ENCODE measurements around the gene CD24.

Gene CD24

GRCh38 chr6:106977246-106977645, 2.7 kb upstream of the CD24 start:
- H3K4me3 ChIP-seq (ENCODE audit: low read depth, low read length): no peak overlapping the region
- CTCF ChIA-PET: interaction anchor here (0.6 to 2.2 kb wide), 15 partner anchors 20 to 742 kb away, joined by 3 to 18 read pairs (median 4); no protein-coding TSS in a partner anchor
- POLR2A ChIA-PET: no interaction called here
- H3K36me3 ChIP-seq (ENCODE audit: control insufficient read depth in 2 of 2, insufficient read depth in 1 of 2, low read length in 2 of 2): no peaks in the 10 kb centered on the region
- TF ChIP-seq ZNF341 (tag by site-specific recombination; IDR thresholded peaks at IDR 0.05; ENCODE audit: low read depth): no peak
- TF ChIP-seq SCRT1 (tag by site-specific recombination; IDR thresholded peaks at IDR 0.05; ENCODE audit: borderline replicate concordance): no peak
- H3K4me1 ChIP-seq (ENCODE audit: control insufficient read depth, insufficient read depth, low read length): no peaks in the 10 kb centered on the region
- no peak overlapping the region for H3K27ac ChIP-seq (ENCODE audit: extremely low read depth, low read depth, low read length)
- no peaks in the 10 kb centered on the region for H3K9me3 ChIP-seq (ENCODE audit: control insufficient read depth, insufficient read depth, low read depth, low read length)

GRCh38 chr6:106976270-106976669, 1.7 kb upstream of the CD24 start:
- Histone ChIP-seq H3K4me1 (ENCODE audit: control insufficient read depth, insufficient read depth, low read length) (no peaks in the 10 kb centered on the region), H3K4me3 (ENCODE audit: low read depth, low read length) (no peak overlapping the region), H3K9me3 (ENCODE audit: control insufficient read depth, insufficient read depth, low read depth, low read length) (no peaks in the 10 kb centered on the region), H3K27ac (ENCODE audit: extremely low read depth, low read depth, low read length) (no peak overlapping the region), H3K36me3 (ENCODE audit: control insufficient read depth in 2 of 2, insufficient read depth in 1 of 2, low read length in 2 of 2) (no peaks in the 10 kb centered on the region)
- TF ChIP-seq ZSCAN16 (tag by site-specific recombination; IDR thresholded peaks at IDR 0.05) (no peak), ZNF157 (tag by site-specific recombination; IDR thresholded peaks at IDR 0.05) (no peak)
- CTCF ChIA-PET: interaction anchor here (0.6 to 2.2 kb wide), 10 partner anchors 42 to 640 kb away, joined by 3 to 18 read pairs (median 5); no protein-coding TSS in a partner anchor
- POLR2A ChIA-PET: interaction anchor here (0.5 kb wide), 1 partner anchor 81 kb away, joined by 4 read pairs; no protein-coding TSS in a partner anchor

GRCh38 chr6:106975738-106976064, 1.2 kb upstream of the CD24 start:
- ChIA-PET CTCF (no interaction called here), POLR2A (interaction anchor here (0.5 kb wide), 1 partner anchor 81 kb away, joined by 4 read pairs; no protein-coding TSS in a partner anchor)
- Histone ChIP-seq H3K4me3 (ENCODE audit: low read depth, low read length) (peak overlapping the region; percentile 69), H3K36me3 (ENCODE audit: control insufficient read depth in 2 of 2, insufficient read depth in 1 of 2, low read length in 2 of 2) (no peaks in the 10 kb centered on the region), H3K9me3 (ENCODE audit: control insufficient read depth, insufficient read depth, low read depth, low read length) (no peaks in the 10 kb centered on the region), H3K27ac (ENCODE audit: extremely low read depth, low read depth, low read length) (peak overlapping the region; percentile 70; the same call in 1 of the 2 replicates), H3K4me1 (ENCODE audit: control insufficient read depth, insufficient read depth, low read length) (no peaks in the 10 kb centered on the region)
- TF ChIP-seq, protein P1, sequence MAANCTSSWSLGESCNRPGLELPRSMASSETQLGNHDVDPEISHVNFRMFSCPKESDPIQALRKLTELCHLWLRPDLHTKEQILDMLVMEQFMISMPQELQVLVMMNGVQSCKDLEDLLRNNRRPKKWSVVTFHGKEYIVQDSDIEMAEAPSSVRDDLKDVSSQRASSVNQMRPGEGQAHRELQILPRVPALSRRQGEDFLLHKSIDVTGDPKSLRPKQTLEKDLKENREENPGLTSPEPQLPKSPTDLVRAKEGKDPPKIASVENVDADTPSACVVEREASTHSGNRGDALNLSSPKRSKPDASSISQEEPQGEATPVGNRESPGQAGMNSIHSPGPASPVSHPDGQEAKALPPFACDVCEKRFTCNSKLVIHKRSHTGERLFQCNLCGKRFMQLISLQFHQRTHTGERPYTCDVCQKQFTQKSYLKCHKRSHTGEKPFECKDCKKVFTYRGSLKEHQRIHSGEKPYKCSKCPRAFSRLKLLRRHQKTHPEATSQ (tag by site-specific recombination; IDR thresholded peaks at IDR 0.05): no peak
- TF ChIP-seq, protein P2, sequence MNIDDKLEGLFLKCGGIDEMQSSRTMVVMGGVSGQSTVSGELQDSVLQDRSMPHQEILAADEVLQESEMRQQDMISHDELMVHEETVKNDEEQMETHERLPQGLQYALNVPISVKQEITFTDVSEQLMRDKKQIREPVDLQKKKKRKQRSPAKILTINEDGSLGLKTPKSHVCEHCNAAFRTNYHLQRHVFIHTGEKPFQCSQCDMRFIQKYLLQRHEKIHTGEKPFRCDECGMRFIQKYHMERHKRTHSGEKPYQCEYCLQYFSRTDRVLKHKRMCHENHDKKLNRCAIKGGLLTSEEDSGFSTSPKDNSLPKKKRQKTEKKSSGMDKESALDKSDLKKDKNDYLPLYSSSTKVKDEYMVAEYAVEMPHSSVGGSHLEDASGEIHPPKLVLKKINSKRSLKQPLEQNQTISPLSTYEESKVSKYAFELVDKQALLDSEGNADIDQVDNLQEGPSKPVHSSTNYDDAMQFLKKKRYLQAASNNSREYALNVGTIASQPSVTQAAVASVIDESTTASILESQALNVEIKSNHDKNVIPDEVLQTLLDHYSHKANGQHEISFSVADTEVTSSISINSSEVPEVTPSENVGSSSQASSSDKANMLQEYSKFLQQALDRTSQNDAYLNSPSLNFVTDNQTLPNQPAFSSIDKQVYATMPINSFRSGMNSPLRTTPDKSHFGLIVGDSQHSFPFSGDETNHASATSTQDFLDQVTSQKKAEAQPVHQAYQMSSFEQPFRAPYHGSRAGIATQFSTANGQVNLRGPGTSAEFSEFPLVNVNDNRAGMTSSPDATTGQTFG (tag by site-specific recombination; IDR thresholded peaks at IDR 0.05; ENCODE audit: borderline replicate concordance): no peak
- no peak for TF ChIP-seq ZNF76 (tag by site-specific recombination; IDR thresholded peaks at IDR 0.05; ENCODE audit: borderline replicate concordance, low read depth)
- no peak for TF ChIP-seq ZFP41 (tag by site-specific recombination; IDR thresholded peaks at IDR 0.05; ENCODE audit: borderline replicate concordance)
- TF ChIP-seq SP7 (tag by site-specific recombination; IDR thresholded peaks at IDR 0.05): no peak
- TF ChIP-seq, protein P3, sequence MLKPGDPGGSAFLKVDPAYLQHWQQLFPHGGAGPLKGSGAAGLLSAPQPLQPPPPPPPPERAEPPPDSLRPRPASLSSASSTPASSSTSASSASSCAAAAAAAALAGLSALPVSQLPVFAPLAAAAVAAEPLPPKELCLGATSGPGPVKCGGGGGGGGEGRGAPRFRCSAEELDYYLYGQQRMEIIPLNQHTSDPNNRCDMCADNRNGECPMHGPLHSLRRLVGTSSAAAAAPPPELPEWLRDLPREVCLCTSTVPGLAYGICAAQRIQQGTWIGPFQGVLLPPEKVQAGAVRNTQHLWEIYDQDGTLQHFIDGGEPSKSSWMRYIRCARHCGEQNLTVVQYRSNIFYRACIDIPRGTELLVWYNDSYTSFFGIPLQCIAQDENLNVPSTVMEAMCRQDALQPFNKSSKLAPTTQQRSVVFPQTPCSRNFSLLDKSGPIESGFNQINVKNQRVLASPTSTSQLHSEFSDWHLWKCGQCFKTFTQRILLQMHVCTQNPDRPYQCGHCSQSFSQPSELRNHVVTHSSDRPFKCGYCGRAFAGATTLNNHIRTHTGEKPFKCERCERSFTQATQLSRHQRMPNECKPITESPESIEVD (tag by site-specific recombination; IDR thresholded peaks at IDR 0.05): peak; percentile 71; the same call in 1 of the 2 replicates
- TF ChIP-seq, protein P4, sequence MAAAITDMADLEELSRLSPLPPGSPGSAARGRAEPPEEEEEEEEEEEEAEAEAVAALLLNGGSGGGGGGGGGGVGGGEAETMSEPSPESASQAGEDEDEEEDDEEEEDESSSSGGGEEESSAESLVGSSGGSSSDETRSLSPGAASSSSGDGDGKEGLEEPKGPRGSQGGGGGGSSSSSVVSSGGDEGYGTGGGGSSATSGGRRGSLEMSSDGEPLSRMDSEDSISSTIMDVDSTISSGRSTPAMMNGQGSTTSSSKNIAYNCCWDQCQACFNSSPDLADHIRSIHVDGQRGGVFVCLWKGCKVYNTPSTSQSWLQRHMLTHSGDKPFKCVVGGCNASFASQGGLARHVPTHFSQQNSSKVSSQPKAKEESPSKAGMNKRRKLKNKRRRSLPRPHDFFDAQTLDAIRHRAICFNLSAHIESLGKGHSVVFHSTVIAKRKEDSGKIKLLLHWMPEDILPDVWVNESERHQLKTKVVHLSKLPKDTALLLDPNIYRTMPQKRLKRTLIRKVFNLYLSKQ (tag by site-specific recombination; IDR thresholded peaks at IDR 0.05; ENCODE audit: borderline replicate concordance): no peak
- TF ChIP-seq ZNF157 (tag by site-specific recombination; IDR thresholded peaks at IDR 0.05): no peak
- TF ChIP-seq, protein P5, sequence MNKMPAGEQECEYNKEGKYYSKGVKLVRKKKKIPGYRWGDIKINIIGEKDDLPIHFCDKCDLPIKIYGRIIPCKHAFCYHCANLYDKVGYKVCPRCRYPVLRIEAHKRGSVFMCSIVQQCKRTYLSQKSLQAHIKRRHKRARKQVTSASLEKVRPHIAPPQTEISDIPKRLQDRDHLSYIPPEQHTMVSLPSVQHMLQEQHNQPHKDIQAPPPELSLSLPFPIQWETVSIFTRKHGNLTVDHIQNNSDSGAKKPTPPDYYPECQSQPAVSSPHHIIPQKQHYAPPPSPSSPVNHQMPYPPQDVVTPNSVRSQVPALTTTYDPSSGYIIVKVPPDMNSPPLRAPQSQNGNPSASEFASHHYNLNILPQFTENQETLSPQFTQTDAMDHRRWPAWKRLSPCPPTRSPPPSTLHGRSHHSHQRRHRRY (tag by site-specific recombination; IDR thresholded peaks at IDR 0.05): no peak
- no peak for TF ChIP-seq ZNF223 (tag by site-specific recombination; IDR thresholded peaks at IDR 0.05)
- TF ChIP-seq SETDB1 (IDR thresholded peaks at IDR 0.05; ENCODE audit: insufficient read length, low read length): no peak
- TF ChIP-seq ZNF433 (tag by site-specific recombination; IDR thresholded peaks at IDR 0.05; ENCODE audit: low read depth): no peak
- TF ChIP-seq HOXD13 (CRISPR knock-in tag; IDR thresholded peaks at IDR 0.05; ENCODE audit: borderline replicate concordance): no peak
- TF ChIP-seq, protein P6, sequence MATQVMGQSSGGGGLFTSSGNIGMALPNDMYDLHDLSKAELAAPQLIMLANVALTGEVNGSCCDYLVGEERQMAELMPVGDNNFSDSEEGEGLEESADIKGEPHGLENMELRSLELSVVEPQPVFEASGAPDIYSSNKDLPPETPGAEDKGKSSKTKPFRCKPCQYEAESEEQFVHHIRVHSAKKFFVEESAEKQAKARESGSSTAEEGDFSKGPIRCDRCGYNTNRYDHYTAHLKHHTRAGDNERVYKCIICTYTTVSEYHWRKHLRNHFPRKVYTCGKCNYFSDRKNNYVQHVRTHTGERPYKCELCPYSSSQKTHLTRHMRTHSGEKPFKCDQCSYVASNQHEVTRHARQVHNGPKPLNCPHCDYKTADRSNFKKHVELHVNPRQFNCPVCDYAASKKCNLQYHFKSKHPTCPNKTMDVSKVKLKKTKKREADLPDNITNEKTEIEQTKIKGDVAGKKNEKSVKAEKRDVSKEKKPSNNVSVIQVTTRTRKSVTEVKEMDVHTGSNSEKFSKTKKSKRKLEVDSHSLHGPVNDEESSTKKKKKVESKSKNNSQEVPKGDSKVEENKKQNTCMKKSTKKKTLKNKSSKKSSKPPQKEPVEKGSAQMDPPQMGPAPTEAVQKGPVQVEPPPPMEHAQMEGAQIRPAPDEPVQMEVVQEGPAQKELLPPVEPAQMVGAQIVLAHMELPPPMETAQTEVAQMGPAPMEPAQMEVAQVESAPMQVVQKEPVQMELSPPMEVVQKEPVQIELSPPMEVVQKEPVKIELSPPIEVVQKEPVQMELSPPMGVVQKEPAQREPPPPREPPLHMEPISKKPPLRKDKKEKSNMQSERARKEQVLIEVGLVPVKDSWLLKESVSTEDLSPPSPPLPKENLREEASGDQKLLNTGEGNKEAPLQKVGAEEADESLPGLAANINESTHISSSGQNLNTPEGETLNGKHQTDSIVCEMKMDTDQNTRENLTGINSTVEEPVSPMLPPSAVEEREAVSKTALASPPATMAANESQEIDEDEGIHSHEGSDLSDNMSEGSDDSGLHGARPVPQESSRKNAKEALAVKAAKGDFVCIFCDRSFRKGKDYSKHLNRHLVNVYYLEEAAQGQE (tag by site-specific recombination; IDR thresholded peaks at IDR 0.05): no peak
- 0 out of 2 replicates have a peak, but pooled peaks have one; percentile 26 for TF ChIP-seq ZEB2 (tag by site-specific recombination; IDR thresholded peaks at IDR 0.05)
- peak; percentile 83 for TF ChIP-seq ZNF335 (tag by site-specific recombination; conservative IDR thresholded peaks at IDR 0.05)

Measured in HEK293 (cell line).